HG03159 (cell line): ENCODE data around the gene CAV1.
A peak's percentile ranks its signal among the peaks of the same experiment; 100 is the strongest.

Source experiments
- ATAC-seq: cut with Tn5 transposase; IDR thresholded peaks from one replicate; pipeline ENCODE4 v1.9.1; 2021; ENCODE audit warnings: mild to moderate bottlenecking, moderate library complexity; ENCODE audit not compliant: unreplicated experiment

Gene CAV1

DNA sequence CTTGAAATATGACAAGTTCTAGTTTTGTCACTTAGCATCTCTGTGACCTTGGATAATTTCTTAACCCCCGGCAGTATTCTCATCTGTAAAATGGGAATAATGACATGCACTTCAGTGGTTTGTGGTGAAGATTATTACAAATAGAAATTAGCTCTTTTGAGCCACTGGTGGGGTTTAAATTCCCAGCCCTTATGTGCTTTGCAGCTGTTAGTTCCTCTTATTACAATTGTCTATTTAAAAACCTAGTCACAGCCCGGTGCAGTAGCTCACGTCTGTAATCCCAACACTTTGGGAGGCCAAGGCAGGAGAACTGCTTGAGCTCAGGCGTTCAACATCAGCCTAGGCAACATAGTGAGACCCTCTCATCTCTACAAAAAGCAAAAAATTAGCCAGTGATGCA, 30.1 kb downstream of the CAV1 start:
- no peak for ATAC-seq

DNA sequence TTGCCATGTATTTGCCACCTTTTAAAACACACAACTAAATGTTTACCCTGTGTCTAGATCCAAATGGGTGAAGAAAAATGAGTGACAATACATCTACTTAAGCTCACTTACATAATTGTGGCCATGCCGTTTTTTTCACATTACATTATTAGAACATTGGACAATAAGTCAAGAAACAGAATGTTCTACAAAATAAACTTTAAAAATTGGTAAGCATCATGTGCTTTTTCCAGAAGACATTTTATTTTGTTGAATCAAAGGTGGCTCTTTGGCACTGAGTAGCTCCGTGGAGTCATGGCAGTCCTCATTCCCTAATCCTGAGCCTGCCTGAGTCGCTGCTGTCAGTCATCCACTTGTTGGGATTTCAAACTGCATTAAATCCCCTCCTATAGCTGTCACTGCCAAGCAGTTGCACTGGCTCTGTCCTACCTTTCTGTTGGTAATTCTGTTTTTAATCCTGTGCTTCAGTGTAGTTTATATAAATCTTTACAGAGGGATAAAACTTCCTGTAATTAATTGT, 32.3 kb downstream of the CAV1 start:
- no peak for ATAC-seq

DNA sequence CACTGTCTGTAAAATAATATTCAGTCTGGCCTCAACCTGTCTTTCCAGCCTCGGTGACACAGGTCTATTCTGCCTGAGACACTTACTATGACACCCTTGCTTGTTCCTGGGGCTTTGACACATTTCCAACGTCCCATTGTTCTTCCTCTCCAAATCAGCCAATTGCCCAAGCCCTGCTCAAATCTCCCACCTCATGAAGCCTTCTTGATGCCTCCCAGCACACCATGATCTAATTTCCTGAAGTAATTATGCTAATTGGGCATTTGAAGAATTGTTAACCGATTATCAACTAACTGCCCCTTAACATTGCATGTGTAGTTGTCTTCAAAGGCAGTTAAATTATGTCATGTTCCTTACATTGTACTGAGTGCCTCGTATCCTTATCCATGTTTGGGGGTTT, 33.1 kb downstream of the CAV1 start:
- no peak for ATAC-seq

DNA sequence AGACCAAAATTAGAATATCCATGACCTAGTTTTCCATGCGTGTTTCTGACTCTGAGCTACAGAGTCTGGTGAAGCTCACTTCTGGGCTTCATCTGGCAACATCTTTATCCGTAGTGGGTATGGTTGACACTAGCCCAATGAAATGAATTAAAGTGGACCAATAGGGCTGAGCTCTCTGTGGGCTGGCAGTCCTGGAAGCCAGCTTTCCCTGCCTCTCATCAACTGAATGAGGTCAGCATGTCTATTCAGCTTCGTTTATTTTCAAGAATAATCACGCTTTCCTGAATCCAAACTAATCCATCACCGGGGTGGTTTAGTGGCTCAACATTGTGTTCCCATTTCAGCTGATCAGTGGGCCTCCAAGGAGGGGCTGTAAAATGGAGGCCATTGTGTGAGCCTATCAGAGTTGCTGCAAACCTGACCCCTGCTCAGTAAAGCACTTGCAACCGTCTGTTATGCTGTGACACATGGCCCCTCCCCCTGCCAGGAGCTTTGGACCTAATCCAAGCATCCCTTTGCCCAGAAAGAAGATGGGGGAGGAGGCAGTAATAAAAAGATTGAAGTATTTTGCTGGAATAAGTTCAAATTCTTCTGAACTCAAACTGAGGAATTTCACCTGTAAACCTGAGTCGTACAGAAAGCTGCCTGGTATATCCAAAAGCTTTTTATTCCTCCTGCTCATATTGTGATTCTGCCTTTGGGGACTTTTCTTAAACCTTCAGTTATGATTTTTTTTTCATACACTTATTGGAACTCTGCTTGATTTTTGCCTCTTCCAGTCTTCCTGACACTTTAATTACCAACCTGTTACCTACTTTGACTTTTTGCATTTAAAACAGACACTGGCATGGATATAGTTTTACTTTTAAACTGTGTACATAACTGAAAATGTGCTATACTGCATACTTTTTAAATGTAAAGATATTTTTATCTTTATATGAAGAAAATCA, 35.5 kb downstream of the CAV1 start:
- no peak for ATAC-seq

DNA sequence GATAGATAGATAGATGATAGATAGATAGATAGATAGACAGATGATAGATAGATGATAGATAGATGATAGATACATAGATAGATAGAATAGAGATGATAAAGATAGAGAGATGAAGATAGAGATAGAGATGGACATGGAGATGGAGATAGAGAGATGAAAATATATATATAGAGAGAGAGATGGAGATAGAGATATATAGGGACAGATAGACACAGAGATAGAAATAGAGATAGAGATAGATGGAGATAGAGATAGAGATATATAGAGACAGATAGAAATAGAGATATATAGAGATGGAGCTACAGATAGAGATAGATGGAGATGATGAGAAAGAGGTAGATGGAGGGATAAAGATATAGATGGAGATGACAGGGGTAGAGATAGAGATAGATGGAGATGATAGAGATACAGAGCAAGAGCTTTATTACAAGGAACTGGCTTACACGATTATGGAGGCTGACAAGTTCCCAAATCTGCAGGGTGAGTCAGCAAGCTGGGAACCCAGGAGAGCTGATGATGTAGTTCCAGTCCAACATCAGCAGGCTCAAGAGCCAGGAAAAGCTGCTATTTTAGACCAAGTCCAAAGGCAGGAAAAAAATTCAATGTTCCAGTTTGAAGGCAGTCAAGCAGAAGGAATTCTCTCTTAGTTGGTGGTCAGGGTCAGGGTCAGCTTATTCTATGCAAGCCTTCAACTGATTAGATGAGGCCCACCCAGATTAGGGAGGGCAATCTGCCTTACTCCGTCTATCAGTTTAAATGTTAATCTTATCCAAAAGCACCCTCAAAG, 37.1 kb downstream of the CAV1 start:
- no peak for ATAC-seq

DNA sequence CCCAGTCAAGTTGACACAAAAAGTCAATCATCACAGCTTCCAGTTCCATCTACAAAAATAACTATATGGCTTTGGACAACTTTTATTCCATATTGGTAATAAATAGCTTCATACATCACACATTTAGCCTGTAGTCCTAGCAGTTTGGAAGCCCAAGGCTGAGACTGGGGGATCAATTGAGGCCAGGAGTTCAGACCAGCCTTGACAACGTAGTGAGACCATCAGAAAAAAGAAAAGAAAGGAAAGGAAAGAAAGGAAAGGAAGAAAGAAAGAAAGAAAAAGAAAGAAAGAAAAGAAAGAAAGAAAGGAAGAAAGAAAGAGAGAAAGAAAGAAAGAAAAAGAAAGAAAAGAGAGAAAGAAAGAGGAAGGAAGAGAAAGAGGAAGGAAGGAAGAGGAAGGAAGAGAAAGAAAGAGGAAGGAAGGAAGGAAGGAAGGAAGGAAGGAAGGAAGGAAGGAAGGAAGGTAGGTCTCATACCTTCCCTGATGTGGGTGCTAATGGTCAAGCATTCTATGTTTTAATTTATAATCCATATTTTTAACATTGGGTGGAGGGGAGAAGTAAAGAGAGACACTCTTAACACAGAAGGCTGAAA, 37.8 kb downstream of the CAV1 start:
- no peak for ATAC-seq

DNA sequence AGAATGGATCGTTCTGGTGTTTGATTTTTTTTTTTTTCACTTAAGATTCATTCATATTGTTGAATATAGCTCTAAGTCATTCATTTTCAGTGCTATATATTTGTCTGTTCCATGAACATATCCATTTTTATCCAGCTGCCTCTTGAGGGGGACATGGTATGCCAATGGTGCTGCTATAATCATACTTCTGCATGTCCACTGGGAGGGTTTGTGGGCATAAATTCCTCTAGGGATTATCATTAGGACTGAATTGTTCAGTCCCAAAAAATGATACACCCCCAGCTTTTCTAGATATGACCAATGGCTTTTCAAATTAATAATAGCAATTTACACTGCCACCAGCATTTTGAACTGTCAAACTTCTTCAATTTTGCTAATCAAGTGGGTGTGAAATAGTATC, 41.1 kb downstream of the CAV1 start:
- ATAC-seq: no peak

DNA sequence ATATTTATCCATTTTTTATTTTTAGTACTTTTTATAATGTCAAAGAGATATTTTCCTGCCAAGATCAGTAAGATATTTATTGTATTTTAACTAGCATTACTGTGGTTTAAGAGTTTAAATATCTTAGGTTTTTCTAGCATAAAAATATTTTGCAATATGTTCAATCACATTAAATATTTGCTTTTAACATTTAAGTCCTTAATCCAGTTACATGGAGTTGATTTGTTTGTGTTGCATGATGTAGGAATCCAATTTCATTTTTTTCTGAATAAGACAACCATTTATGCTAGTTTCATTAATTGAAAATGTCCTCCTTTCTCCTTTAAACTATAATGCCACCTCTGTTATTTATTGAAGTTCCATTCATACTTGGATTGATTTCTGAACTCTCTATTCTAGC, 41.8 kb downstream of the CAV1 start:
- no peak for ATAC-seq

DNA sequence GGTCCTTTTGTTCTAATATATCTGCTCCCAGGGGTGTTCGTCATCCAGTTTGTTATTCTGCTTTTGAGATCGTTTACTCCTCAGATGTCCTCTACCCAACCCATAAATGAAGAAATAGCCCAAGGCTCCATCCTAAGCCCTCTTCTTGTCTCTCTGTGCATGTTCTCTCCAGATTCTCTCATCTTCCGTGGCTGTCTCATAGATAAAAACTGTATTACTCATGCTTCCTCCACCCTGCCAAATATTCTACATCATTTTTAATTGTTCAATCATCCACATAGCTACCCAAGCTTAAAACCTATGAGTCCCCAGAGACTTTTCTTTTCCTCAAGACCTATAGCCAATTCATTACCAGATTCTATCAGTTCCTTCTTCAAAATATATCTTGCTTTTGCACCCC, 44.9 kb downstream of the CAV1 start:
- no peak for ATAC-seq

DNA sequence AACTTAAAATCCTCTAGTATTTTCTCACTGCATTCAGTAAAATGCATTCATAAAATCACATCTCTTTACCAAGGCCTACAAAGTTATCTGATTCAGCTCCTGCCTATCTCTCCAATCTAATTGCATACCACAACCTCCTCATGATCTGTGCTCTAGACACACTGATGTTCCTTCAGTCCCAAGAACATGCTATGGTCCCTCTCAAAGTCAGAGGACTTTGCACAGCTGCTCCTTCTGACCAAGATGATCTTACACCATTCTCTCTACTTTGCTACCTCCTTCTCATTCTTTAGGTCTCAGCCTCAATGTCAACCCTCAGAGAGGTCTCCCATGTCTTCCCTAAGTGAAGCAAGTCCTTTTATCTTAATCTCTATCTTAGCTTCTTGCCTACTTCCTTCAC, 45.5 kb downstream of the CAV1 start:
- no peak for ATAC-seq

DNA sequence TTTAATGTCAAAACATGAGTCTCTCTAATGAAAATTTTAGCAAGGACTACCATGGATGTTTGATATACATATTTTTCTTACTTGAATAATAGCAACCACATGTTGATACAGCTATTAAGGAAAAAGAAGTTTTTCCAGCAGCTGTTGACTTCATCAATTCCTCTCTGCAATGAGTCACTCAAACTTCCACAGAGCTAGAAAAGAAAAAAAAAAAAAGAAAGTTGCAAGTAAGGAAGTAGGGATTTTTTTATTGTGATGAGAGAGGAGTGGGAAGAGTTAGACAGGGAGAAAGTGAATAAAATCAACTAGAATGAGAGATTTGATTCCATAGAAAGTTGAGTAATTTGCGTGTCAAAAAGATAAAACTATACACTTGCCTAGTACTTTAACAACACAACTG, 46.2 kb downstream of the CAV1 start:
- ATAC-seq: no peak

DNA sequence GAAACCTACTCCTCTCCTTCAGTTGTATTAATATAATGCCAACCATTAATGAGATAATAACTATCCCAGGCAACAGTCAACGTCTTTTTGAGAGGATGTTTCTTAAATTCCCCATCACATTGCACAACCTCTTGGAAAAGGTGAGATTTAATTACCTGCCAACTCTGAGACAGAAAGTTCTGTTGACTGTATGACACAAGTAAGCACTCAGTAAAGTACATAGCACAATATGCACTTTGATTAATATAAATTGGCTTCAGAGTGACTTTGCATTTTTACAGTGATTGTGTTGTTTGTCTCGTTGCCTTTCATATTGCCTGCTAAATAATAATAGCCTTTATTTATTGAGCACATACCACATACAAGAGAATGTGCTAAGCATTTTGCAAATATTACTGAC, 46.7 kb downstream of the CAV1 start:
- ATAC-seq: no peak

DNA sequence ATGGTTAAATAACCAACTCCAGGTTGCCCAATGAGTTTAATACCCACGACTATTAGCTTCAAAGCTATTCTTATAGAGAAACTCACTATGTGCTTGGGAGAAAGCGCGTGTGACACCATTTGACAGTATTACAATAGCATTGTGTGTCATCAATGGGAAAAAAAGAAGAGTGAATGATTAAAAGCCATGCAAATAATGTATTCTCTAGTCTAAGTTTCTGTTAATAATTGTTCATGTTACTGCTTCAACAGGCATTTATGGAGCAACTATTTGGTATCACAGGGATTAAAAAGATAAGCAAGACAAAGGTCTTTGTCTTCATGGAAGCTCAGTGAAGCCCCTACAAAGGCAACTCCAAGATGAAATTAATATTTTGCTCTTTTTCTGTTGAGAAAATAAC, 47.2 kb downstream of the CAV1 start:
- no peak for ATAC-seq

DNA sequence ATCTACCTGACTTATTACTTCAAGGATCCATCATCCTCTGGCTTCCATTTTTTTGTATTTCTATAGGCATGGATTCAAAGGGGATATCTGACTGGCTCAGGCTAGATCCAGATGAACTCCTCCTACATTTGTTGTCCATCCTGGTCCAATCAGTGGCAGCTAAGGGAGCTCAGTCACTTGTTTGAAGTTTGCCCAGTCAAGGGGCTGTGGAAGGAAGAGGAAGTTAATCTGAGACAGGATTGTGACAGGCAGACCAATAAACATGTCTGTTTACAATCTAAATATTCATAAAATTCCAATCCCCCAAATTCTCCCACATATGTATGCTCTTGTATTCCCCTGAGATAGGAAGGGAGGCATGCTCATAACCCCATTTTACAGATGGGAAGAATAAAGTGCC, 48.7 kb downstream of the CAV1 start:
- ATAC-seq: no peak

DNA sequence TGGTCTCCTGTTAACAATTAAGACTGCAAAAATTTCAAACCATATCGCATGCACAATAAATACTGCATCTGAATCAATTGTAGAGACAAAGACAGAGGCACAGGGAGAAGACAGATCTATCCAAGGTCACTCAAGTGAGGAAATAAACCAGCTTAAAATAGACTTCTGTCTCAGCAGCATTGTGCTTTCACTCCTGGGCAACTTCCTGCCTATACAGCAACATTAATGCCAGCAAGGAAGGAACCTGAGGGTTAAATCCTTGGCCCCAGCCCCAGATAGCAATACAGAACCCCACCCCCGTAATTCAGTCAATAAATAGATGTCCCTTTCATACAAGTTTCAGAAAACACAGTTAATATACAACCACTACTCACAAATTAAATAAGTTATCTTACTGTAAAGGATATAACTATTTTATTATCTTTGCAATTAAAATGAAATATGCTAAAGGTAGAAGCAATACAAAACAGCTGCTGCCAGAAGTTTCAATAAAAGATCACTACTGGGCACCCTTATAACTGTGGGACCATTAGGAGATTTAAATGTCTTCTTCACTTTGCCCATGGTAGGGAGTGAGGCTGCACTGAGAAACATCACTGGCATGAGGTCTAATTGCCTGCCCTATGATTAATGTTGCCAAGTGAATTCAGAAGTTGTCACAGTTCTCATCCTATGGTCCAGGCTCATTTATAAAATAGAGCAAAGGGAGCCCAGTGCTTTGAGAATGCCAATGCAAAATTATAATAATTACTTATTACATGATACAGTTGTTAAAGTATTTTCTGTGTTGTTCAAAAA, 49.4 kb downstream of the CAV1 start:
- ATAC-seq: no peak

DNA sequence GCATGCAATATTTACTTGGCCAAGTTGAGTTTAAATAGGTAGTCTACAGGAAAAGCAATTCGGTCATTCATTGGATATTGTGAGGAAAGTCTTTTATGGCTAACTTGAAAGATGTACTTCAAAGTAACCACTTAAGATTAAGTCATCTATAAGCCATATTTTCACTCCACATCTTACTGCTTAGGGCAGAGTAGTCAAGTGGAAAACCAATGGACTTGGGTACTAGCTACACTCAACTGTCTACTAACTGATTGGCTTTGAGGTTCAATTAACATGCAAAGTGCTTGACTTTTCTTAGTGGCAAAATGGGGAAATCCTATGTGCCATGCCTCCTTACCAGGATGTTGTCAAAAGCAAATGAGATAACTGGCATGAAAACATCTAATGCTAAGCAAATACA, 51.0 kb downstream of the CAV1 start:
- no peak for ATAC-seq

DNA sequence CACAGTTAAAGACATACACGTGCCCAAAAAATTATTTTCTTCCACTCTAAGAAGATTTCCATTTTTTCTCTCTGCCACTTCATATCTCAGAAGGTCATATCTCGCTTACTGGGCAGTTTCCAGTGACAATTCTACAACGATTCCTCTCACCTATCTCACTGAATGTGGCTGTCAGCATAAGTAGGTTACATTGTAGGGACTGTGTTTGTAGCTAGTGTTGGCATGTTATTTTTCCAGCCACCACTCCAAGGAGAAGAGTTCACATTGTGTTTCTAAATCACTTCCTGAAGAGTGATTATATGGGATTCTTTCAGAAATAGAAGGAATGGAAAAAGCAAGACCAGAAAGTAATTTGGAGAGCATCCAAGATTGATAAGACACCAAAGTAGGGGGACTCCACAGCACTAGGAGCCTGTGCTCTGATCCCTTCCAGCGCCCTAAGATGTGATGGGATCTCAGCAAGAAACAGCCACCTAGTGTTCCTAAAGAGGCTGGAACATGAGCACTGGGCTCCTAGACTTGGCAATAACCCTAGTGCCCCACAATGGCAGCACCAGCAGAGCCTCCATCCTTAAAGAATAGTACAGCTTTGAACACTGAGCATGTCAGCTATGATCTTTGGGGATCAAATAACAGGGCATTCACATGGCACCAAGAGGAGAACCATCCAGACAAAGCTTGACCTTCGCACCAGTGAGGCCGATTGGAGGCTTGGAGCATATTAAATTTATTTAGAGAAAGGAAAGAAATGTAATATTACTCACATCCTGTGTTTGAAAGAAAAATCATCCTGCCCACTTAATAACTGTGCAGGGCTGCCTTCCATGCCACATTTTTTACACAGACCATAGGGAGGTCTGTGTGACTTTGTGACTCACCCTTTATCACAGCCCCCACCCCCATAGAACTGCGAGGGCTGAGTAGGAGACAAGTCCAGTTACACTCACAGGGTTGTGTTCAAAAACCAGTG, 51.8 kb downstream of the CAV1 start:
- peak; percentile 33 for ATAC-seq

DNA sequence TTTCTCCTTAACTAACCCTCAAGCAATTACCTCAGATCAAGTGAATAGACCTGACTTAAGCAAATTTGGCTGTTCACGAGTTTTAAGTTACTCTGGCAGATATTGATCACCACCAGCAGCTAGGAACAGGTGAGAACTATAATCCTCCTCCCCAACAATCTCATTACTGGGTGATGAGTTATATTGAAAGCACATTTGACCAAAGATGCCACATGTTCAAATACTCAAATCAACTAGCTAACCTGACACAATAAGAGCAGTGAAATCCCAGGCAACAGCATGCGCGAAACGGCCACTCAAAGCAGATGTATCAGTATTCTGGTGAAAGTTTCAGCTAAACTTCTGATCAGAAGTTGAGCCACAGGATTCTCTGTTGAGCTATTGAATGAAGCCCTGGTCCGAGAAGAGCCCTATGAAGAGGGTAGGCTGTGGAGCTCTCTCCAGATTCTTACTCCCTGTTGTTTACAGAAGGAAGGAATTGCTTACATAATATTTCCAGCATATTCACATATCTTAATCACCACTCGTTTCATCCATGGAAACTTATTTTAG, 52.6 kb downstream of the CAV1 start:
- ATAC-seq: peak; percentile 76

DNA sequence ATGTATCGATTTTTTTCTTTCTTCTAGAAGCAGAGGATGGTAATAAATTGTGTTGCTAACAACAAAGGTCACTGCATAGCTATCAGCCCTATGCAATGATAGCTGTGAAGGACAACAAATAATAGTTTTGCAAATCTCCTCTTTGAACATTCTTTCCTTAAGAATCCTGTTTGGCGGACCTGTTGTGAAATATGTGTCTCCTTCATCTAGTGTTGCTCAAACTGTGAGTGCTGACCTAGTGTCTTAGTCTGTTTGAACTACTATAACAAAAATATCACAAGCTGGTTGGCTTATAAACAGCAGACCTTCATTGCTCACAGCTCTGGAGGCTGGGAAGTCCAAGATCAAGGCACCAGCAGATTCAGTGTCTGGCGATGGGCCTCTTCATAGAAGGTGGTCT, 53.7 kb downstream of the CAV1 start:
- ATAC-seq: no peak
